Germinal center (tissue), 1 donor: ENCODE data around the gene TOMM40L.
"Not testable (repeated sequence)": the region's sequence is repeated elsewhere in the genome, so short reads cannot be mapped to it uniquely, and the experiment has no call there.

Source experiments
- DNase-seq: peaks from one replicate; pipeline ENCODE4 v3.0.0; 2012; ENCODE audit warnings: mixed read lengths, low spot score

The TOMM40L gene

DNA sequence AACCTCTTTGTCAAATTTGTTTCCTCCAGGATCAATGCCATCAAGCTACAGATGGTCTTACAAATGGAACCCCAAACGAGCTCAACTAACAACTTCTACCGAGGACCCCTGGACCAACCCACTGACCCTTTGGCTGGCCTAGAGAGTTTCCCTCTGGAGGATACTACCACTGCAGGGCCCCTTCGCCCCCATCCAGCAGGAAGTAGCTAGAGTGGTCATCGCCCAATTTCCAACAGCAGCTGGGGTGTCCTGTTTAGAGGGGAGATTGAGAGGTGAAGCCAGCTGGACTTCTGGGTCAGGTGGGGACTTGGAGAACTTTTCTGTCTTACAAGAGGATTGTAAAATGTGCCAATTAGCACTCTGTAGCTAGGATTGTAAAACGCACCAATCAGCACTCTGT is 31.2 kb downstream of the TOMM40L start:
- not testable (repeated sequence) for DNase-seq

DNA sequence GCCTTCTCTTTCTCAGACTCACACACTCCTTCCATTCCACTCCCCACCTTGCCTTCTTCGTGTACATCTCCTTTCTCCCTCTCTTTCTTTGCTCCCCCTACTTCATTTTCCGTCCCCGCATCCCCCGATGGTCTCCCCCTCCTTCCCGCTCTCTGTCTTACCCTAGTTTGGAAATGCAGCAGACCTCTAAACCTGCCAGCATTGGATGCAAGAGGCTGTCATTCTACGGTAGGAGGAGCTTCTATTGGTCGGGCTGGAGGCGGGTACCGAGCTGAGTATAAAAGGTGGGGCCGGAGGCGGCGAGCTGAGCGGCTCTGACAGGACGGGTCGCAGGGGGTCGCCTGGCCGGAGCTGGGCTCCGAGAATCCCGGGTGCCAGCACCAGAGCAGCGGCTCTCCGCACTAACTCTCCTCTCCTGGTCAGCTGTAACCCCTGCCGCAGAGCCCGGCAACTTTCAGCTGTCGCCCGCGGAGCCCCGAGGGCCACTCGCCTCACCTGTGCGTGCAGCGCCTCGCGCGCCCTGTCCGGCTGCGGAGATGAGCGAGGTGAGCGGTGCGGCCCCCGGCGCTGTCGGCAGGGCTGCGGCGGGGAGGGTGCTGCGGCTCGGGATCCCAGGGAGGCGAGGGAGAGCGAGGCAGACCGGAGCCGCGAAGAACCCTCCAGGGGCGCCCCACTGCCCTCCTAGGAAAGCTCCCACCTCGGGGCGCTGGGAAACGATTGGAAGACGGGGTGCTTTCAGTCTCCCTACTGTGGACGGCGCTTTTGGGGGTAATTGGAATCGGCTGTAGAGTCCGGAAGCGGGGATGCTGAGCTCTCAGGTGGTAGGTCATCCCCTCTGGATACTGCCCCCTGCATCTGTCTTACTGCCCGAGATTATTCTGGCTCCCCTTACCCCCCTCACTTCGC is 32.8 kb downstream of the TOMM40L start, which contains the start of gene PCP4L1:
Gene PCP4L1, plus strand, starts transcription at position 307 of the 906 bp plus-strand sequence. Its CDS starts 230 bp downstream, at position 537.
- DNase-seq, result peak; percentile 72

DNA sequence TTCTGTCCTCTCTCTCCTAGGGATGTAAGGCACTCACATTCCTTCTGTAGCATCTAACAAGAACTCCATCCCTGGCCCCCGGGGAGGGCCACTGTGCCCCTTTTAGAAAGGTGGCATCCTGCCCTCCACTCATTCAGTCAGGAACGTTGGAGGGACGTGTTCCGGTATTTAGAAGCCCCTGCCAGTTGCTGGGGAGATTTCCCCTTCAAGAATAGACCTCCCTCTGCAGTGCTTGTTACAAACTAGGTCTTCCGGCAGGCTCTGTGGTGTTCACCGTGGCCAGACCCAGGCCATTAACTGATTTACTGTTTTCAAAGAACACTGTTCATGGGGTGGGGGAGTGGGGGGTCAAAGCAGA is 33.5 kb downstream of the TOMM40L start:
- DNase-seq, result no peak

DNA sequence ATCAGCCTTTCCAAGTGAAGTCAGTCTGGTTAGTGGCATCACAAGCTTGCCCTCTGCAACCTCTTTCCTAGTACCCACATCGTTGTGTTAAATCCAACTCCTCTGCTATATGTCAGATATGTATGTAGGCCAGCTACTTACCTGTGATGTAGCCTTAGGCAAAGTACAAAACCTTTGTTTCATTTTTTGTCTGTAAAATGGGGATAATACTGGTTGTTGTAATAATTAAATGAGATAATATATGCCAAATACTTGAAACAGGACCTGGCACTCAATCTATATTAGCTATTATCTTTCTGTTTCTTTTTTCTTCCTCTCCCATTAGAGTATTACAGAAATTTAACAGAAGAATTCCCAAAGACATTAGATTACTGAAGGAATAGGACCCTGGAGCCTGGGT is 33.9 kb downstream of the TOMM40L start:
- no peak for DNase-seq

DNA sequence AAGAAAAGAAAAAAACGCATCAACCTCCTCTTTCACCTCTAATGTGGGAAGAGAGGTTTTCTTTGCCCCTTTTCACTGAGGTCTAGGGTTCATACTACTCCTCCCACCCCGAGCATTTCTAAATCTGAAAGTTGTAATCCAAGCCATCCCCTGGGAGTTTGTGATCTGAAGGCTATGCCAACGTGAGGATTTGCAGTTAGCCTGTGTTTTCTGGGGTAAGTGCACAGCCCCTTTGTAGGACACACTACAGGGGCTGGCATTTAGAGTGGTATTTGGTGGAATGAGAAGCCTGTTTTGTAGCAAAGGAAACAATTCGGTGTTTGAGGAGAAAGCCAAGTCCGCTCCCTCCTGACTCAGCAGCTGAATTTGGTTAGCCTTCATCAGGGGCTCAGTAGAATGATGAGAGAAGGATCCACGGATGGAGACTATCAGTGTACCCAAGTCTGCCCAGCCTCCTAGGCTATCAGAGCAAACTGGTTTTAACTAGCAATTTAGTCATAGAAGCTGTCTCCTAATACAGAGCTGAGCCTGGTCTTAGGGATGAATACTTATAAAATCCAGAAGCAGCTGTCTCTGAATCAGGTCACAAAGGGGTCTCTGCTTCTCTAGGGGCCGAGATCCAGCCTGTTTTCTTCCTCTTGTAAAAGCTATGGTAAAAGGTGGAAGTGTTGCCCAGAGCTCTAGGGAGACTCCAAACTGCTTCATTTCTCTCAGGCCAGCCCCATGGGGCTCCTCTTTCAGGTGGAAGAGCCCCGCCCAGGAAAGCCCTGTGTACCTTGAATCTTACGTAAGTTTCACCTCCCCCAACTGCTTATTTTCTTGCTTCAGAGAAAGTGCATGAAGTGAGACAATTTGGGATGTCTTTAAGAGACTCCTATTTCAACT is 34.8 kb downstream of the TOMM40L start:
- no peak for DNase-seq

DNA sequence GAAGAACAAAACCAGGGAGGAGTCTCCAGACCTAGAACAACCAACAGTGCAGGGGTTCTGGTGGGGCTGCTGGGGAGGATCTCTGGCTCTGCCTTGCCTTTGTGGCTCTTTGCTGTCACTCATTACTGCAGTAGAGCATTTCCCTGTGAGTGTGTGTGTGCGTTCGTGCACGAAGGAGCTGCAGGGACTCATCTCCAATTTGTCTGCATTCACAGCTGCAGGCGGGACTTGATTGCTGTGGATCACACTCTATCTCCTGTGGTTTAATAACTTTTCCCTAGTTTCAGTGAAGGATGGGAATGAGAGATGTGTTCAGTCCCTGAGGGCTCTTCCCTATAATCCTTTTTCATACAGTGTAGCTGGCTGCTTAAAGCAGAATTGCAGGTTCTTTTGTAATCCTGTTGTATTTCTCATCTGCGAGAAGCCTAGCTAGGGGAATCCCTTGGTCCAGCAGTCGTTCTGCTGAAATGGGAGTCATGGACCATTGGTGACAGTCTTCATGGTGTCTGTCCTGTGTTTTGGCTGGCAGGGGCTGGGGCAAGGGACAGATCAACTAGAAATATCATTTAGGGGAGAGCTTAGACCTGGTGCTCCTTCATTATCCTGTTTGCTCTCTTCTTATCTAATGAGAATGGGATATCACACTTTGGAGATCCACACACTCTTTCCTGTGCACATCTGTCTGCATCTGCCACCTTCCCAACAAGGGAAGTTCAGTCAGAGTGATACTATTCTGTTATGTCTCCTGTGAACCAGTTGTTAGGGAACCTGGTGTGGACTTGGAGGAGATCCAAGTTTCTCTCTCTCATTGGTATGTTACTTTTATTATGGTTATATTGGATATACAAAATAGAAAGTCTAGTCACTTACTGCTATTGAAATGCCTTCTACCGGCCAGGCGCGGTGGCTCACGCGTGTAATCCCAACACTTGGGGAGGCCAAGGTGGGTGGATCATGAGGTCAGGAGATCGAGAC is 35.7 kb downstream of the TOMM40L start:
- no peak for DNase-seq

DNA sequence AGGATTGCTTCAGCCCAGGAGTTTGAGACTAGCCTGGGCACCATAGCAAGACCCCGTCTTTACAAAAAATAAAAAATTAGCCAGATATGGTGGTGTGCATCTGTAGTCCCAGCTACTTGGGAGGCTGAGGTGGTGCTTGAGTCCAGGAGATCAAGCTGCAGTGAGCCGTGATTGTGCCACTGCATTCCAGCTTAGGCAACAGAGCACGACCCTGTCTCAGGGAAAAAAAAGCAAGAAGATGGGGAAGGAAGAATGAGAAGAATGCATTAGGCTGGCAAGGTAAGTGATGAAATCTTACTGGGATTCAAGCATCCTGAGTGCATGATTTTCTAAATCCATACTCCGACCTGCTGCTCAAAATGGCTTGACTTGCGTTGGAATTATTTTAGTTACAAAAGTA is 39.4 kb downstream of the TOMM40L start:
- DNase-seq, result no peak

DNA sequence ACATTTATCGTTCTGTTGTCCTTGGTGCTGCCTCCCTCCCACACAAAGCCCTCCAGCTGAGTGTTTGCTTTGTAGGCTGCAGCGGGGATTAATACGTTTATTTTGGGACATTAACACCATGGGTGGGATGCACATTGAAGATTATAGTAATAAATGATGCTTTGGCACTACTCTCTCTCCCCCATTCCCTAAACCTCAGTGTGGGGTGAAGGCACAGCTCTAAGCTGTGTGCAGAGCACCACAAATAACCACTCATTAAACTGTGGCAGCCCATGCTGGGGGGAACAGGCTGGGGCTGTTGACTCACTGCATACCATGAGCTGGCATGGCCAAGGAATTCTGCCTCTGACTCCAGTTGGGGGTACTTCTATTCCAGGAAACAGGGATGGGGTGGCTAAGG is 40.3 kb downstream of the TOMM40L start:
- DNase-seq, result no peak

DNA sequence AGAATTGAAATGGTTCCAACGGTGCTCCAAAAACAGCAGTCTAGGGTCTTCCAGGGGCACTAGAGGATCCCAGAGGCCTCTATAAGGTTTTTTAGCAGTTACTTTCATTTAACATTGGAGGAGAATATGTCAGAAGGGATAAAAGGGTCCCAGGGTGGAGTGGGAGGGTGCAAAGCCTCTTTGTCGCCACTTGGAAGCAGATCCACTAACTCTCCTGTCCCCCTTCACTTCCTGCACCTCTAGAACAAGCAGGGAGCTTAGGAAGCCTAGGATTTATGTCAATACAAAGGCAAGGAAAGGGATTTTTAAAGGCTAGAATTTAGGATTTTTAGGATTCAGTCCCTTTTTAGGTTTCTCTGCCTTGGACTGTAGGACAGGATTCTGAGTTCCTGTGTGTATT is 41.0 kb downstream of the TOMM40L start:
- no peak for DNase-seq

DNA sequence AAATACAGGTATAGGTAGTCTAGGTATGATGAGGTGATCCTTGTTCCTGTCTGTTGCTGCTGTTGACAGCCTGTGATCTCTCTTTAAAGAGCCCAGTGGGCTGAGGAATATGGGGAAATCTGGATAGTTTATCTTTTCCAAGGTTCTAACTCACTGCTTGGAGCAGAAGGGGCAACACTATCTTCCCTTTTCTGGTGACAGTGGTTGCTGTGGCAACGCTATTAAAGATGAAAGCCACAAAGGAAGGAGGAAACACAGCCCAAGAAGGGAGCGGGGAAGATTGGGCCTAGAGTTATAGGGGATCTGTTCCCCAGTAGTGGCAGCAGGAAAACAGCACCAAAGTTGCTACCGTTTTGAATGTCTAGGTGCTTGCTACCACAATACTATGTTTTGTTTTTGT is 41.5 kb downstream of the TOMM40L start:
- no peak for DNase-seq

DNA sequence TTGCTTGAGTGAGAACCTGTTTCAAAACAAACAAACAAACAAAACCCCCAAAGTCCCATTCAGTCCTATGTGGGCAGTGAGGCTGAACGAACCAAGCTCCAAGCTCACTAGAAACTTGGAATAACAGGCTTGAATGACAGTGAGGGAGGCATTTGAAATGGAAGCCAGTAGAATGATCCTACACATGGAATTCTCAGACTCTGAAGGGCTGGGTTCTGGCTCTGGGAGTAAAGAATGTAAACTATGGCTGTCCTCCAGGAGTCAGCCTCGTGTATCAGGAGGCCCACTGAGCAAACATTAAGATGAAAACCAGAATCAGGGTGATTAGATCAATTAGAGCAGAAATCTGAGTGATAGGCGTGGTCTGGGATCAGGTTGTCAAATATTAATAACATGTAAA is 47.5 kb downstream of the TOMM40L start:
- no peak for DNase-seq

DNA sequence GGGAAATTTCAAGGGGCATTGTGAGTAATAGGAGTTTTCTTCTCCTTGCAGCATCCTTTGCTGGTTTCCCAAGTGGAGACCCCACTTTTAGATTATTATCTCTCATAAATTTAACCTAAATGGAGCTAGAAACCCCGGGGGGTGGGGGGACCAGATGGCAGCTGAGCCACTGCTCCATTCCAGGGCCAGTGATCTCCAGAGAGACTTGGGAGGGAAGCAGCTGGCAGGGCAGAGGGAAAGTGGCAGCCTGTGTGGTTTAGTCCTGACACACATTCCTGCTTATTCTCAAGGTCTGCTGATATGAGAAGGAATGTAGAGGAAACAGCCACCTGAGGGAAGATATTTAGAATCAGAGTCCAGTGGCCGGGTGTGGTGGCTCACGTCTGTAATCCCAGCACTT is 49.0 kb downstream of the TOMM40L start:
- no peak for DNase-seq
